Mesendoderm (in vitro differentiated cells): ENCODE results near the gene RNU1-2.
"Not testable (repeated sequence)": the region's sequence is repeated elsewhere in the genome, so short reads cannot be mapped to it uniquely, and the experiment has no call there.

ENCODE experiments used
- DNase-seq: peaks from one replicate; pipeline ENCODE4 v3.0.0; 2013
- H2AK5ac ChIP-seq: 2 replicates; pipeline ENCODE4 v1.6.1; 2013; ENCODE audit warnings: low read length, inconsistent platforms
- H2BK120ac ChIP-seq: 2 replicates; pipeline ENCODE4 v1.6.1; 2013; ENCODE audit warnings: low read depth, mild to moderate bottlenecking, low read length, moderate library complexity, mixed read lengths
- H2BK15ac ChIP-seq: replicated peaks from 2 replicates; pipeline ENCODE4 v1.6.1; 2013; ENCODE audit warnings: low read depth, mild to moderate bottlenecking, moderate library complexity
- H2BK5ac ChIP-seq: 2 replicates; pipeline ENCODE4 v1.6.1; 2013; ENCODE audit warnings: low read length, inconsistent platforms
- H3K18ac ChIP-seq: 2 replicates; pipeline ENCODE4 v1.6.1; 2013; ENCODE audit warnings: mild to moderate bottlenecking, low read length, mixed read lengths
- H3K23ac ChIP-seq: one replicate; pipeline ENCODE4 v1.6.1; 2013; ENCODE audit warnings: low read length
- H3K27ac ChIP-seq: 2 replicates; pipeline ENCODE4 v1.5.1; 2013; ENCODE audit warnings: low read depth, mild to moderate bottlenecking, inconsistent platforms, low read length, moderate library complexity
- H3K27me3 ChIP-seq: 2 replicates; pipeline ENCODE4 v1.6.1; 2013; ENCODE audit warnings: low read length, control low read depth, mild to moderate bottlenecking, inconsistent platforms; ENCODE audit not compliant: insufficient read depth, poor library complexity
- H3K36me3 ChIP-seq: 2 replicates; pipeline ENCODE4 v1.6.1; 2013; ENCODE audit warnings: low read length, inconsistent platforms; ENCODE audit not compliant: control insufficient read depth, insufficient read depth
- H3K4ac ChIP-seq: one replicate; pipeline ENCODE4 v1.6.1; 2013; ENCODE audit warnings: low read depth, mild to moderate bottlenecking, low read length, moderate library complexity
- H3K4me1 ChIP-seq: 2 replicates; pipeline ENCODE4 v1.6.1; 2013; ENCODE audit warnings: low read depth, low read length, inconsistent platforms; ENCODE audit not compliant: control insufficient read depth
- H3K4me2 ChIP-seq: 2 replicates; pipeline ENCODE4 v1.6.1; 2013; ENCODE audit warnings: low read length
- H3K4me3 ChIP-seq: 2 replicates; pipeline ENCODE4 v1.5.1; 2013; ENCODE audit warnings: mild to moderate bottlenecking, low read length
- H3K56ac ChIP-seq: one replicate; pipeline ENCODE4 v1.6.1; 2013; ENCODE audit warnings: low read length
- H3K79me1 ChIP-seq: 2 replicates; pipeline ENCODE4 v1.6.1; 2013; ENCODE audit warnings: low read length, inconsistent platforms
- H3K79me2 ChIP-seq: 2 replicates; pipeline ENCODE4 v1.6.1; 2013; ENCODE audit warnings: mild to moderate bottlenecking, low read length; ENCODE audit not compliant: control insufficient read depth, insufficient read depth
- H3K9ac ChIP-seq: 2 replicates; pipeline ENCODE4 v1.6.1; 2013; ENCODE audit warnings: low read length, inconsistent platforms
- H4K5ac ChIP-seq: one replicate; pipeline ENCODE4 v1.6.1; 2013; ENCODE audit warnings: low read length
- H4K8ac ChIP-seq: one replicate; pipeline ENCODE4 v1.6.1; 2013; ENCODE audit warnings: low read depth, mild to moderate bottlenecking, control low read depth, low read length, moderate library complexity
- WGBS: extraction: QIAGEN DNeasy Blood & Tissue Kit; methylation state at CpG from one replicate; pipeline ENCODE4 v1.1.7; 2013; ENCODE audit warnings: low lambda C conversion rate, missing lambda C conversion rate; ENCODE audit not compliant: insufficient coverage; ENCODE audit errors: extremely low coverage; 5-methylcytosine and 5-hydroxymethylcytosine counted together

Gene RNU1-2

GRCh38 chr1:16884487-16884886 is 11.3 kb upstream of the RNU1-2 start:
- H2BK120ac ChIP-seq, H3K4me1 ChIP-seq, H3K27ac ChIP-seq, H2AK5ac ChIP-seq, H3K18ac ChIP-seq, H3K27me3 ChIP-seq, H3K79me1 ChIP-seq, H3K79me2 ChIP-seq, H3K4ac ChIP-seq, H3K36me3 ChIP-seq, H3K9ac ChIP-seq, H4K5ac ChIP-seq, H2BK15ac ChIP-seq, H3K4me2 ChIP-seq, H3K23ac ChIP-seq, H3K4me3 ChIP-seq, H4K8ac ChIP-seq, H2BK5ac ChIP-seq, DNase-seq, H3K56ac ChIP-seq: not testable (repeated sequence)
- no CpG with 5 or more reads among the region's 5 CpGs for WGBS

- DNase-seq, result no peak
- Histone ChIP-seq H2BK15ac (no peak overlapping the region), H2BK5ac (no peak overlapping the region), H3K27ac (no peak overlapping the region), H3K27me3 (no peaks in the 10 kb centered on the region), H3K79me1 (no peaks in the 10 kb centered on the region), H3K36me3 (no peaks in the 10 kb centered on the region), H3K79me2 (no peaks in the 10 kb centered on the region), H3K23ac (no peak overlapping the region), H4K8ac (no peak overlapping the region), H3K18ac (no peak overlapping the region), H3K9ac (no peak overlapping the region), H3K4me3 (no peak overlapping the region), H3K56ac (no peak overlapping the region), H4K5ac (no peak overlapping the region), H2AK5ac (no peak overlapping the region), H2BK120ac (no peak overlapping the region), H3K4me2 (no peak overlapping the region), H3K4ac (no peak overlapping the region), H3K4me1 (no peaks in the 10 kb centered on the region)
- WGBS, result no CpG with 5 or more reads among the region's 20 CpGs
Measured at GRCh38 chr1:16886860-16887605, 8.7 kb upstream of the RNU1-2 start.

GRCh38 chr1:16888860-16889816 is 6.6 kb upstream of the RNU1-2 start:
- Histone ChIP-seq H3K4me1 (no peaks in the 10 kb centered on the region), H4K5ac (no peak overlapping the region), H3K79me2 (no peaks in the 10 kb centered on the region), H3K18ac (peak overlapping the region; percentile 87), H3K36me3 (no peaks in the 10 kb centered on the region), H2BK15ac (no peak overlapping the region), H2AK5ac (no peak overlapping the region), H3K23ac (no peak overlapping the region), H3K56ac (peak overlapping the region; percentile 83), H2BK5ac (peak overlapping the region; percentile 5), H3K27ac (peak overlapping the region; percentile 91), H3K4ac (peak overlapping the region; percentile 93), H3K27me3 (no peaks in the 10 kb centered on the region), H3K4me3 (peak overlapping the region; percentile 74), H2BK120ac (no peak overlapping the region), H4K8ac (peak overlapping the region; percentile 39), H3K79me1 (no peaks in the 10 kb centered on the region), H3K4me2 (peak overlapping the region; percentile 59), H3K9ac (peak overlapping the region; percentile 79)
- no CpG with 5 or more reads among the region's 63 CpGs for WGBS
- peak; percentile 97 for DNase-seq

GRCh38 chr1:16890539-16891021 is 5.2 kb upstream of the RNU1-2 start:
- H3K36me3 ChIP-seq, H2BK5ac ChIP-seq, H3K4me2 ChIP-seq, H4K5ac ChIP-seq, H3K9ac ChIP-seq, DNase-seq, H2BK15ac ChIP-seq, H3K56ac ChIP-seq, H2BK120ac ChIP-seq, H4K8ac ChIP-seq, H3K4me1 ChIP-seq, H3K23ac ChIP-seq, H2AK5ac ChIP-seq, H3K18ac ChIP-seq, H3K4ac ChIP-seq, H3K79me1 ChIP-seq, H3K79me2 ChIP-seq, H3K27me3 ChIP-seq, H3K4me3 ChIP-seq, H3K27ac ChIP-seq: not testable (repeated sequence)
- WGBS, result no CpG with 5 or more reads among the region's 5 CpGs

GRCh38 chr1:16891057-16891456 is 4.7 kb upstream of the RNU1-2 start:
- not testable (repeated sequence) for H4K8ac ChIP-seq, H3K36me3 ChIP-seq, H3K4me2 ChIP-seq, H3K27ac ChIP-seq, H2BK15ac ChIP-seq, H2BK5ac ChIP-seq, H2BK120ac ChIP-seq, H3K23ac ChIP-seq, DNase-seq, H3K4me1 ChIP-seq, H3K56ac ChIP-seq, H2AK5ac ChIP-seq, H3K79me2 ChIP-seq, H3K4me3 ChIP-seq, H3K18ac ChIP-seq, H4K5ac ChIP-seq, H3K27me3 ChIP-seq, H3K79me1 ChIP-seq, H3K9ac ChIP-seq, H3K4ac ChIP-seq
- WGBS, result no CpG with 5 or more reads among the region's 4 CpGs
